H9 (cell line): ENCODE measurements around the gene DAB1. TPM values are rescaled to one million over a fixed set of nuclear protein-coding genes. Genes with fewer than 3 reads are reported as not detected.

ENCODE experiments used
- DNase-seq: peaks from one replicate; pipeline ENCODE4 v3.0.0-alpha.2; 2017
- H2AFZ ChIP-seq: one replicate; pipeline ENCODE4 v1.6.1; 2013; ENCODE audit warnings: mild to moderate bottlenecking, low read length, control low read depth, moderate library complexity
- H2AK5ac ChIP-seq: 2 replicates; pipeline ENCODE4 v1.6.1; 2013; ENCODE audit warnings: low read length, control low read depth, mixed read lengths; ENCODE audit not compliant: insufficient read length
- H2BK120ac ChIP-seq: one replicate; pipeline ENCODE4 v1.6.1; 2013; ENCODE audit warnings: low read depth, mild to moderate bottlenecking, low read length, control low read depth, inconsistent platforms; ENCODE audit not compliant: poor library complexity, severe bottlenecking
- H2BK12ac ChIP-seq: 2 replicates; pipeline ENCODE4 v1.6.1; 2013; ENCODE audit warnings: low read length, control low read depth, mixed read lengths, low read depth; ENCODE audit not compliant: insufficient read length
- H2BK15ac ChIP-seq: 2 replicates; pipeline ENCODE4 v1.6.1; 2013; ENCODE audit warnings: low read depth, low read length, control low read depth
- H2BK20ac ChIP-seq: one replicate; pipeline ENCODE4 v1.6.1; 2013; ENCODE audit warnings: low read depth, mild to moderate bottlenecking, low read length, control low read depth, inconsistent platforms; ENCODE audit not compliant: poor library complexity, severe bottlenecking
- H2BK5ac ChIP-seq: 2 replicates; pipeline ENCODE4 v1.6.1; 2013; ENCODE audit warnings: low read length, control low read depth, mixed read lengths; ENCODE audit not compliant: insufficient read length
- H3K14ac ChIP-seq: 2 replicates; pipeline ENCODE4 v1.6.1; 2013; ENCODE audit warnings: low read length, control low read depth; ENCODE audit not compliant: insufficient read depth
- H3K18ac ChIP-seq: 2 replicates; pipeline ENCODE4 v1.6.1; 2013; ENCODE audit warnings: low read depth, mild to moderate bottlenecking, mixed read lengths, low read length, control low read depth; ENCODE audit not compliant: insufficient read length
- H3K23ac ChIP-seq: 2 replicates; pipeline ENCODE4 v1.6.1; 2013; ENCODE audit warnings: low read length, control low read depth, mixed read lengths, low read depth; ENCODE audit not compliant: insufficient read length
- H3K23me2 ChIP-seq: 2 replicates; pipeline ENCODE4 v1.6.1; 2013; ENCODE audit warnings: low read depth, mild to moderate bottlenecking, mixed read lengths, low read length, control low read depth; ENCODE audit not compliant: insufficient read length, poor library complexity, severe bottlenecking
- H3K27ac ChIP-seq: 2 replicates; pipeline ENCODE4 v1.5.1; 2013; ENCODE audit warnings: low read length, control low read depth, mixed read lengths, low read depth; ENCODE audit not compliant: insufficient read length
- H3K27me3 ChIP-seq: 2 replicates; pipeline ENCODE4 v1.6.1; 2013; ENCODE audit warnings: low read length, control low read depth, inconsistent platforms; ENCODE audit not compliant: insufficient read depth
- H3K4ac ChIP-seq: 2 replicates; pipeline ENCODE4 v1.6.1; 2013; ENCODE audit warnings: low read depth, mild to moderate bottlenecking, control low read depth, inconsistent platforms, low read length, moderate library complexity
- H3K4me1 ChIP-seq: 2 replicates; pipeline ENCODE4 v1.6.1; 2013; ENCODE audit warnings: low read length, control low read depth, inconsistent platforms; ENCODE audit not compliant: insufficient read depth
- H3K4me2 ChIP-seq: 2 replicates; pipeline ENCODE4 v1.6.1; 2013; ENCODE audit warnings: low read length, control low read depth, mixed read lengths; ENCODE audit not compliant: insufficient read length, insufficient read depth
- H3K56ac ChIP-seq: 2 replicates; pipeline ENCODE4 v1.6.1; 2013; ENCODE audit warnings: low read depth, mild to moderate bottlenecking, mixed read lengths, low read length, control low read depth; ENCODE audit not compliant: insufficient read length
- H3K79me1 ChIP-seq: 2 replicates; pipeline ENCODE4 v1.6.1; 2013; ENCODE audit warnings: low read depth, mild to moderate bottlenecking, moderate library complexity, low read length, control low read depth, inconsistent platforms; ENCODE audit not compliant: insufficient read depth, poor library complexity, severe bottlenecking
- H3K79me2 ChIP-seq: 2 replicates; pipeline ENCODE4 v1.6.1; 2013; ENCODE audit warnings: low read length, control low read depth, inconsistent platforms; ENCODE audit not compliant: insufficient read depth
- H3K9ac ChIP-seq: 2 replicates; pipeline ENCODE4 v1.6.1; 2013; ENCODE audit warnings: low read length, control low read depth, mixed read lengths; ENCODE audit not compliant: insufficient read length; ENCODE audit errors: extremely low read depth
- H3K9me3 ChIP-seq: one replicate; pipeline ENCODE4 v1.6.1; 2013; ENCODE audit warnings: low read depth, low read length, inconsistent platforms; ENCODE audit not compliant: control insufficient read depth
- H3T11ph ChIP-seq: one replicate; pipeline ENCODE4 v1.6.1; 2013; ENCODE audit warnings: mild to moderate bottlenecking, low read length, control low read depth, inconsistent platforms
- H4K20me1 ChIP-seq: one replicate; pipeline ENCODE4 v1.6.1; 2013; ENCODE audit not compliant: control insufficient read depth, insufficient read length, insufficient read depth
- H4K5ac ChIP-seq: 2 replicates; pipeline ENCODE4 v1.6.1; 2013; ENCODE audit warnings: low read depth, mild to moderate bottlenecking, mixed read lengths, low read length, control low read depth; ENCODE audit not compliant: insufficient read length
- H4K8ac ChIP-seq: replicated peaks from 2 replicates; pipeline ENCODE4 v1.6.1; 2013; ENCODE audit warnings: low read length, control low read depth, mixed read lengths, low read depth; ENCODE audit not compliant: insufficient read length
- H4K91ac ChIP-seq: 2 replicates; pipeline ENCODE4 v1.6.1; 2013; ENCODE audit warnings: low read depth, mild to moderate bottlenecking, moderate library complexity, mixed read lengths, low read length, control low read depth; ENCODE audit not compliant: insufficient read length
- H3K27ac Mint-ChIP-seq, 3 experiments: 2 replicates in 2 of 3; 3 replicates in 1 of 3; pipeline ENCODE4 v1.8.0; 2020 to 2021; ENCODE audit warnings: mixed read lengths in 3 of 3, mild to moderate bottlenecking in 1 of 3, moderate library complexity in 1 of 3
- H3K27me3 Mint-ChIP-seq: 2 replicates; pipeline ENCODE4 v1.8.0; 2021; ENCODE audit warnings: low read depth, mild to moderate bottlenecking, moderate library complexity, mixed read lengths
- H3K36me3 Mint-ChIP-seq, 3 experiments: 2 replicates in 2 of 3; 3 replicates in 1 of 3; pipeline ENCODE4 v1.8.0; 2020 to 2021; ENCODE audit warnings: low read depth in 3 of 3, mixed read lengths in 3 of 3; ENCODE audit not compliant: insufficient read depth in 1 of 3
- H3K4me1 Mint-ChIP-seq, 2 experiments: 2 replicates each; pipeline ENCODE4 v1.8.0; 2020; ENCODE audit warnings: mixed read lengths in 2 of 2
- H3K4me3 Mint-ChIP-seq, 2 experiments: 2 replicates in 1 of 2; 3 replicates in 1 of 2; pipeline ENCODE4 v1.8.0; 2020 to 2021; ENCODE audit warnings: mild to moderate bottlenecking in 2 of 2, mixed read lengths in 2 of 2, moderate library complexity in 1 of 2
- H3K9me3 Mint-ChIP-seq, 2 experiments: 2 replicates in 1 of 2; 3 replicates in 1 of 2; pipeline ENCODE4 v1.8.0; 2020; ENCODE audit warnings: mild to moderate bottlenecking in 2 of 2, mixed read lengths in 2 of 2, moderate library complexity in 1 of 2
- CTCF ChIP-seq: fragments of 200-600 bp; sonication (generic); conservative IDR thresholded peaks from 3 replicates; pipeline ENCODE4 v1.8.0; 2021; ENCODE audit warnings: antibody characterized with exemption, mild to moderate bottlenecking
- WGBS: extraction: QIAGEN DNeasy Blood & Tissue Kit; methylation state at CpG from one replicate; pipeline ENCODE4 v1.1.7; 2013; ENCODE audit warnings: missing lambda C conversion rate, low lambda C conversion rate, mixed read lengths; ENCODE audit not compliant: insufficient read length; ENCODE audit errors: extremely low coverage; 5-methylcytosine and 5-hydroxymethylcytosine counted together
- total RNA-seq: library from RNA; stranded (reverse); gene quantifications from 2 replicates; pipeline ENCODE4 v1.2.1, GENCODE V29; 2021

DAB1 gene
- total RNA-seq, 1 experiment from 2014 or later: 9.3 TPM

- H3K23me2 ChIP-seq: no peaks in the 10 kb centered on the region
- H2AK5ac ChIP-seq: no peak overlapping the region
- H3K27me3 ChIP-seq: no peaks in the 10 kb centered on the region
- H3K27me3 Mint-ChIP-seq: no peaks in the 10 kb centered on the region; the same call in 1 of the 2 replicates
- no peaks in the 10 kb centered on the region for H4K20me1 ChIP-seq
- no peak overlapping the region for H2BK12ac ChIP-seq
- no peak overlapping the region for H2BK5ac ChIP-seq
- H3K79me1 ChIP-seq: no peaks in the 10 kb centered on the region
- no peak overlapping the region for H3K27ac ChIP-seq
- no peak overlapping the region for H3K4me2 ChIP-seq
- no peak overlapping the region for H3T11ph ChIP-seq
- no peaks in the 10 kb centered on the region; a peak in 1 of 7 replicates for H3K36me3 Mint-ChIP-seq
- H3K4me1 ChIP-seq: peaks cover 4% of the 10 kb centered on the region; the same call in 1 of the 2 replicates
- peak; percentile 50 for DNase-seq
- TF ChIP-seq CTCF: peak; percentile 80
- H3K9me3 Mint-ChIP-seq: no peaks in the 10 kb centered on the region
- H3K27ac Mint-ChIP-seq: no peak overlapping the region
- no peak overlapping the region for H3K4me3 Mint-ChIP-seq
- H4K5ac ChIP-seq: no peak overlapping the region
- H3K4ac ChIP-seq: no peak overlapping the region
- no peak overlapping the region for H3K23ac ChIP-seq
- no peak overlapping the region for H4K8ac ChIP-seq
- H3K14ac ChIP-seq: no peak overlapping the region
- no peak overlapping the region for H3K18ac ChIP-seq
- H3K9ac ChIP-seq: no peak overlapping the region
- no CpG with 5 or more reads among the region's 7 CpGs for WGBS
- no peak overlapping the region for H4K91ac ChIP-seq
- no peak overlapping the region for H2BK15ac ChIP-seq
- no peak overlapping the region for H2BK20ac ChIP-seq
- no peaks in the 10 kb centered on the region for H3K9me3 ChIP-seq
- no peak overlapping the region for H2BK120ac ChIP-seq
- no peak overlapping the region for H2AFZ ChIP-seq
- no peaks in the 10 kb centered on the region for H3K79me2 ChIP-seq
- H3K56ac ChIP-seq: no peak overlapping the region
- peaks cover 10 to 15% of the 10 kb centered on the region in 2 experiments for H3K4me1 Mint-ChIP-seq
Observed at GRCh38 chr1:57017717-57018116, 406.1 kb downstream of the DAB1 start.
